ENCODE data around the gene DNAJC5G. TPM values are rescaled to one million over a fixed set of nuclear protein-coding genes. Genes with fewer than 3 reads are reported as not detected.

DNAJC5G gene
- total and polyA plus RNA-seq, 9 of the 15 experiments (the other 6 are each of a cell fraction or from before 2014, with no cell fraction given), result not detected

GRCh38 chr2:27291865-27292264 is 16.6 kb downstream of the DNAJC5G start (continued):
- no peak for TF ChIP-seq KDM5B (IDR thresholded peaks at IDR 0.05; ENCODE audit: insufficient replicate concordance, low read depth, low read length)
- TF ChIP-seq, protein P1, sequence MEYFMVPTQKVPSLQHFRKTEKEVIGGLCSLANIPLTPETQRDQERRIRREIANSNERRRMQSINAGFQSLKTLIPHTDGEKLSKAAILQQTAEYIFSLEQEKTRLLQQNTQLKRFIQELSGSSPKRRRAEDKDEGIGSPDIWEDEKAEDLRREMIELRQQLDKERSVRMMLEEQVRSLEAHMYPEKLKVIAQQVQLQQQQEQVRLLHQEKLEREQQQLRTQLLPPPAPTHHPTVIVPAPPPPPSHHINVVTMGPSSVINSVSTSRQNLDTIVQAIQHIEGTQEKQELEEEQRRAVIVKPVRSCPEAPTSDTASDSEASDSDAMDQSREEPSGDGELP (CRISPR knock-in tag; IDR thresholded peaks at IDR 0.05; ENCODE audit: borderline replicate concordance), result 0 out of 2 replicates have a peak, but pooled peaks have one; percentile 18
- TF ChIP-seq CTCF (IDR thresholded peaks at IDR 0.05 in 2 of 3, conservative IDR thresholded peaks at IDR 0.05 in 1 of 3; ENCODE audit: insufficient read depth in 2 of 3, low read depth in 1 of 3, low read length in 3 of 3), result peak; percentile 57 to 64 (median 58)
- TF ChIP-seq, protein P2, sequence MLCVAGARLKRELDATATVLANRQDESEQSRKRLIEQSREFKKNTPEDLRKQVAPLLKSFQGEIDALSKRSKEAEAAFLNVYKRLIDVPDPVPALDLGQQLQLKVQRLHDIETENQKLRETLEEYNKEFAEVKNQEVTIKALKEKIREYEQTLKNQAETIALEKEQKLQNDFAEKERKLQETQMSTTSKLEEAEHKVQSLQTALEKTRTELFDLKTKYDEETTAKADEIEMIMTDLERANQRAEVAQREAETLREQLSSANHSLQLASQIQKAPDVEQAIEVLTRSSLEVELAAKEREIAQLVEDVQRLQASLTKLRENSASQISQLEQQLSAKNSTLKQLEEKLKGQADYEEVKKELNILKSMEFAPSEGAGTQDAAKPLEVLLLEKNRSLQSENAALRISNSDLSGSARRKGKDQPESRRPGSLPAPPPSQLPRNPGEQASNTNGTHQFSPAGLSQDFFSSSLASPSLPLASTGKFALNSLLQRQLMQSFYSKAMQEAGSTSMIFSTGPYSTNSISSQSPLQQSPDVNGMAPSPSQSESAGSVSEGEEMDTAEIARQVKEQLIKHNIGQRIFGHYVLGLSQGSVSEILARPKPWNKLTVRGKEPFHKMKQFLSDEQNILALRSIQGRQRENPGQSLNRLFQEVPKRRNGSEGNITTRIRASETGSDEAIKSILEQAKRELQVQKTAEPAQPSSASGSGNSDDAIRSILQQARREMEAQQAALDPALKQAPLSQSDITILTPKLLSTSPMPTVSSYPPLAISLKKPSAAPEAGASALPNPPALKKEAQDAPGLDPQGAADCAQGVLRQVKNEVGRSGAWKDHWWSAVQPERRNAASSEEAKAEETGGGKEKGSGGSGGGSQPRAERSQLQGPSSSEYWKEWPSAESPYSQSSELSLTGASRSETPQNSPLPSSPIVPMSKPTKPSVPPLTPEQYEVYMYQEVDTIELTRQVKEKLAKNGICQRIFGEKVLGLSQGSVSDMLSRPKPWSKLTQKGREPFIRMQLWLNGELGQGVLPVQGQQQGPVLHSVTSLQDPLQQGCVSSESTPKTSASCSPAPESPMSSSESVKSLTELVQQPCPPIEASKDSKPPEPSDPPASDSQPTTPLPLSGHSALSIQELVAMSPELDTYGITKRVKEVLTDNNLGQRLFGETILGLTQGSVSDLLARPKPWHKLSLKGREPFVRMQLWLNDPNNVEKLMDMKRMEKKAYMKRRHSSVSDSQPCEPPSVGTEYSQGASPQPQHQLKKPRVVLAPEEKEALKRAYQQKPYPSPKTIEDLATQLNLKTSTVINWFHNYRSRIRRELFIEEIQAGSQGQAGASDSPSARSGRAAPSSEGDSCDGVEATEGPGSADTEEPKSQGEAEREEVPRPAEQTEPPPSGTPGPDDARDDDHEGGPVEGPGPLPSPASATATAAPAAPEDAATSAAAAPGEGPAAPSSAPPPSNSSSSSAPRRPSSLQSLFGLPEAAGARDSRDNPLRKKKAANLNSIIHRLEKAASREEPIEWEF (CRISPR knock-in tag; IDR thresholded peaks at IDR 0.05), result no peak
- TF ChIP-seq ATF7 (IDR thresholded peaks at IDR 0.05), result no peak
- no peak for TF ChIP-seq CREB3 (tag; conservative IDR thresholded peaks at IDR 0.05; ENCODE audit: low read depth)
- TF ChIP-seq ZNF354B (CRISPR knock-in tag; IDR thresholded peaks at IDR 0.05), result no peak
- TF ChIP-seq, protein P3, sequence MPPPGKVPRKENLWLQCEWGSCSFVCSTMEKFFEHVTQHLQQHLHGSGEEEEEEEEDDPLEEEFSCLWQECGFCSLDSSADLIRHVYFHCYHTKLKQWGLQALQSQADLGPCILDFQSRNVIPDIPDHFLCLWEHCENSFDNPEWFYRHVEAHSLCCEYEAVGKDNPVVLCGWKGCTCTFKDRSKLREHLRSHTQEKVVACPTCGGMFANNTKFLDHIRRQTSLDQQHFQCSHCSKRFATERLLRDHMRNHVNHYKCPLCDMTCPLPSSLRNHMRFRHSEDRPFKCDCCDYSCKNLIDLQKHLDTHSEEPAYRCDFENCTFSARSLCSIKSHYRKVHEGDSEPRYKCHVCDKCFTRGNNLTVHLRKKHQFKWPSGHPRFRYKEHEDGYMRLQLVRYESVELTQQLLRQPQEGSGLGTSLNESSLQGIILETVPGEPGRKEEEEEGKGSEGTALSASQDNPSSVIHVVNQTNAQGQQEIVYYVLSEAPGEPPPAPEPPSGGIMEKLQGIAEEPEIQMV (tag; conservative IDR thresholded peaks at IDR 0.05; ENCODE audit: low read depth), result no peak
- TF ChIP-seq, protein P4, sequence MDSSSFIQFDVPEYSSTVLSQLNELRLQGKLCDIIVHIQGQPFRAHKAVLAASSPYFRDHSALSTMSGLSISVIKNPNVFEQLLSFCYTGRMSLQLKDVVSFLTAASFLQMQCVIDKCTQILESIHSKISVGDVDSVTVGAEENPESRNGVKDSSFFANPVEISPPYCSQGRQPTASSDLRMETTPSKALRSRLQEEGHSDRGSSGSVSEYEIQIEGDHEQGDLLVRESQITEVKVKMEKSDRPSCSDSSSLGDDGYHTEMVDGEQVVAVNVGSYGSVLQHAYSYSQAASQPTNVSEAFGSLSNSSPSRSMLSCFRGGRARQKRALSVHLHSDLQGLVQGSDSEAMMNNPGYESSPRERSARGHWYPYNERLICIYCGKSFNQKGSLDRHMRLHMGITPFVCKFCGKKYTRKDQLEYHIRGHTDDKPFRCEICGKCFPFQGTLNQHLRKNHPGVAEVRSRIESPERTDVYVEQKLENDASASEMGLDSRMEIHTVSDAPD (CRISPR knock-in tag; IDR thresholded peaks at IDR 0.05), result no peak
- no peak for TF ChIP-seq NFXL1 (CRISPR knock-in tag; IDR thresholded peaks at IDR 0.05)
- TF ChIP-seq SFPQ (IDR thresholded peaks at IDR 0.05; ENCODE audit: low read depth, low read length), result no peak

All from K562 (cell line).